DOHH2 (cell line): ENCODE results near the gene AGBL4.

Experiments
- H3F3A ChIP-seq: fragments of 200-600 bp; sonication (generic), shearing (Covaris generic); 2 replicates; pipeline ENCODE4 v1.6.0; 2016; ENCODE audit warnings: antibody characterized with exemption, mild to moderate bottlenecking; ENCODE audit not compliant: control insufficient read depth, insufficient read depth
- H3K27ac ChIP-seq: fragments of 200-600 bp; sonication (generic); 2 replicates; pipeline ENCODE4 v1.5.1; 2014; ENCODE audit warnings: low read depth, mild to moderate bottlenecking, low read length, moderate library complexity
- H3K27me3 ChIP-seq: fragments of 200-600 bp; sonication (generic); 2 replicates; pipeline ENCODE4 v1.6.1; 2014; ENCODE audit warnings: mild to moderate bottlenecking, low read length, mixed read lengths; ENCODE audit not compliant: control insufficient read depth
- H3K36me3 ChIP-seq: fragments of 200-600 bp; sonication (generic); 2 replicates; pipeline ENCODE4 v1.6.1; 2014; ENCODE audit warnings: mild to moderate bottlenecking, low read length, moderate library complexity, mixed read lengths; ENCODE audit not compliant: control insufficient read depth
- H3K4me1 ChIP-seq: fragments of 200-600 bp; sonication (generic); 2 replicates; pipeline ENCODE4 v1.6.1; 2014; ENCODE audit warnings: mild to moderate bottlenecking, low read length, mixed read lengths; ENCODE audit not compliant: control insufficient read depth
- H3K4me2 ChIP-seq: fragments of 200-600 bp; sonication (generic); 2 replicates; pipeline ENCODE4 v1.6.0; 2014; ENCODE audit warnings: mild to moderate bottlenecking, low read length, moderate library complexity
- H3K4me3 ChIP-seq: fragments of 200-600 bp; sonication (generic); 2 replicates; pipeline ENCODE4 v1.5.1; 2014; ENCODE audit warnings: mild to moderate bottlenecking, low read length, mixed read lengths
- H3K79me2 ChIP-seq: fragments of 200-600 bp; sonication (generic); 2 replicates; pipeline ENCODE4 v1.6.1; 2014; ENCODE audit warnings: mild to moderate bottlenecking, low read length, mixed read lengths; ENCODE audit not compliant: control insufficient read depth
- H3K9me2 ChIP-seq: fragments of 200-600 bp; sonication (generic); replicated peaks from 2 replicates; pipeline ENCODE4 v1.6.1; 2014; ENCODE audit warnings: mild to moderate bottlenecking, low read length, mixed read lengths; ENCODE audit not compliant: control insufficient read depth
- H3K9me3 ChIP-seq: fragments of 200-600 bp; sonication (generic); 2 replicates; pipeline ENCODE4 v1.6.1; 2014; ENCODE audit warnings: antibody characterized with exemption, low read length, mixed read lengths; ENCODE audit not compliant: control insufficient read depth, insufficient read depth
- H4K20me1 ChIP-seq: fragments of 200-600 bp; sonication (generic); 2 replicates; pipeline ENCODE4 v1.6.0; 2014; ENCODE audit warnings: low read depth, mild to moderate bottlenecking, antibody characterized with exemption, low read length, moderate library complexity; ENCODE audit not compliant: control insufficient read depth, insufficient read depth
- CTCF ChIP-seq: fragments of 200-600 bp; sonication (generic); IDR thresholded peaks from one replicate; pipeline ENCODE4 v1.5.1; 2014; ENCODE audit warnings: antibody characterized with exemption, mild to moderate bottlenecking, low read depth, low read length; ENCODE audit not compliant: poor library complexity, severe bottlenecking
- EZH2phosphoT487 ChIP-seq: fragments of 200-600 bp; sonication (generic); IDR thresholded peaks from 2 replicates; pipeline ENCODE4 v1.6.1; 2017; ENCODE audit warnings: borderline replicate concordance, mild to moderate bottlenecking, antibody characterized with exemption, low read length, moderate library complexity, mixed read lengths

Gene AGBL4

GRCh38 chr1:48916130-48917069 lies 1107.4 kb downstream of the AGBL4 start:
- Histone ChIP-seq H3K79me2 (no peaks in the 10 kb centered on the region), H3K27ac (no peak overlapping the region), H3K4me3 (no peak overlapping the region), H3K27me3 (no peaks in the 10 kb centered on the region), H3F3A (no peaks in the 10 kb centered on the region), H4K20me1 (no peaks in the 10 kb centered on the region), H3K9me2 (no peaks in the 10 kb centered on the region), H3K4me1 (no peaks in the 10 kb centered on the region), H3K36me3 (no peaks in the 10 kb centered on the region), H3K9me3 (no peaks in the 10 kb centered on the region), H3K4me2 (no peak overlapping the region)
- TF ChIP-seq CTCF (peak; percentile 56), EZH2phosphoT487 (no peak)

- H3K79me2 ChIP-seq = no peaks in the 10 kb centered on the region
- TF ChIP-seq EZH2phosphoT487 (no peak), CTCF (no peak)
- no peaks in the 10 kb centered on the region for H3F3A ChIP-seq
- H3K4me2 ChIP-seq = no peak overlapping the region
- no peaks in the 10 kb centered on the region for H3K4me1 ChIP-seq
- H3K9me2 ChIP-seq = no peaks in the 10 kb centered on the region
- H4K20me1 ChIP-seq = no peaks in the 10 kb centered on the region
- no peak overlapping the region for H3K27ac ChIP-seq
- no peaks in the 10 kb centered on the region for H3K9me3 ChIP-seq
- no peaks in the 10 kb centered on the region for H3K36me3 ChIP-seq
- no peak overlapping the region for H3K4me3 ChIP-seq
- no peaks in the 10 kb centered on the region for H3K27me3 ChIP-seq
Observed at GRCh38 chr1:48908606-48909005, 1115.1 kb downstream of the AGBL4 start.

GRCh38 chr1:48906729-48907128 lies 1117.0 kb downstream of the AGBL4 start:
- Histone ChIP-seq H3K27me3 (no peaks in the 10 kb centered on the region), H3K9me3 (no peaks in the 10 kb centered on the region), H3K36me3 (no peaks in the 10 kb centered on the region), H3K4me1 (no peaks in the 10 kb centered on the region), H3K9me2 (no peaks in the 10 kb centered on the region), H4K20me1 (no peaks in the 10 kb centered on the region), H3K4me2 (no peak overlapping the region), H3K27ac (no peak overlapping the region), H3K4me3 (no peak overlapping the region), H3K79me2 (no peaks in the 10 kb centered on the region), H3F3A (no peaks in the 10 kb centered on the region)
- TF ChIP-seq CTCF (no peak), EZH2phosphoT487 (no peak)
